Inflammatory macrophage treated with lipopolysaccharide for 4 hours (primary cell): Measurements from ENCODE around the gene TMEM131.
"Not testable (repeated sequence)": the region's sequence is repeated elsewhere in the genome, so short reads cannot be mapped to it uniquely, and the experiment has no call there.

Experiments used
- DNase-seq: peaks from one replicate; pipeline ENCODE4 v3.0.0-alpha.2; 2020

Gene TMEM131

DNA sequence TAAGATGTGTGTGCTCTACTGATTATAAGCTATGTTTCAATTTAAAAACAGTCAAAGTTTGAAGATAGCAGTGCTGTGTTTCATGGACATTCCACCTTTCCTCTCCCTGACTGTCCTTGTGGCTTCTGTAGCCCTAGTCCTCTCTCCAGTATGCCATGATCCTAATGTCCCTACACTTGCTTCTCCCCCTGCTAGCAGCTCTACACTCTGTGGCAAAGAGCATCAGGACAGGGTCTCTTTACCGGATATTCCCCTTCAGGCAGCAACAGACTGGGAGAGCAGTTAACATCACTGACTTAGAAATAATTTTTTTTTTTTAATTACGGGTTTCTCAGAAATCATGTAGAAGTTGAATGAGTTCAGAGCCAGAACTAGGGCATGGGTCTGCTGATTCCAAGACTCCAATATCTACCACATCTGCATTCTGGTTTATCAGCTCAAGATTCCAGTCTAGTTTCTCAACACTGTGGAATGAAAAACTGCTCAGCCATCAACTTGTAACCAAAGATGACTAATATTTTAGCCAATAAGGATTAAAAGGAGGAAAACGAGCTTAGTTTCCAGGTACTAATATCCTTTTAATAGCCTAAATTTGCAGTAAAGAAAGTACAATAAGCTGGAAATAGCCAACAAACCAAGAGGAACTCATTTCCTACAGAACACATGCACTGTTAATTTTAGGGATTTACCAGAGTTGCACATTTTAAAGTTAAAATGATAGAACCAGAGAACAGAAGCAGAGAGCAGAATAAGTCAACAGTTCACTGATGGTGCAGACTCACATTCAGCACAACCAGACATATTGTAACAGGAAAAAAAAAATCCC, 45.2 kb downstream of the TMEM131 start:
- DNase-seq = no peak

DNA sequence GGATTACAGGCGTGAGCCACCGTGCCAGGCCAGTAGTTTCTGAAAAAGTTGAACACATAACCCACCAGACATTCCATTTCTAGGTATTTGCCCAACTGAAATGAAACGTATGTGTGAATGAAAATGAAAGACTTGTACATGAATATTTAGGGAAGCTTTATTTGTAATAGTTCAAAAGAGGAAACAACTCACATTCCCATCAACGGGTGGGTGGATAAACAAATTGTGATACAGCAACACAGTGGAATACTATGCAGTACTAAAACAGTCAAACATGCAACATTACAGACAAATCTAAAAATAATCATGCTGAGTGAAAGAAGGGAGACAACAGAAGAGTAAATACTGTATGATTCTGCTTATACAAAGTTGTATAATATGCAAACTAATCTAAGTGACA, 46.8 kb downstream of the TMEM131 start:
- peak; percentile 90 for DNase-seq

DNA sequence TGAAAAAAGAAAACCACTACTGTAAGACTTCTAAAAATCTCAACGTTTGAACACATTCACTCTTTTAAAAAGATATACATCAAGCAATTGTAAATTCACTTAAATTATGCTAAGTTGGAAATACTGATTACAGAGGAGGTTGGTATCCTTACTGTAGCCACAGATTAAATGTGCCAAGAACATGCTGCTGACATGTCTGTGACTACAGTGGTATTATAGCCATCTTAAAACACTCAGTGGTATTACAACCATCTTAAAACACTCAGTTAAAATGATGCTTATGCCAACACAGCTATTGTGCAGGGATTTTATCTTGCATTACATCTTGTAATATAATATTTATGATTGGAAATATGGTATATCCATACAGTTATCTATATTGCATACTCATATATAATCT, 50.0 kb downstream of the TMEM131 start:
- DNase-seq = no peak

DNA sequence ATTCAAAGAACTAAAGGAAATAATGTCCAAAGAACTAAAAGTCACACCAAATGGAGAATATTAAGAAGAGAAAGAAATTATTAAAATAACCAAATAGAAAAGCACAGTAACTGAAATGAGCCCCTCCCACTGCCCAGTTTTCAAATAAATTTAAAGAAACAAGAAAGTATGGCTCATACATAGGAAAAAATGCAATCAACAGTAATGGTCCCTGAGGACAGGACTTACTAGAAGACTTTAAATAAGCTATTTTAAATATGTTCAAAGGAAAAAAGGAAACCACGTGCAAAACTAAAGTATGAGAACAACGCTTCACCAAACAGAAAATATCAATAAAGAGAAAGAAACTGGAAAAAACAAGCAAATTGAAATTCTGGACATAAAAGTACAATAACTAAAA, 58.9 kb downstream of the TMEM131 start:
- no peak for DNase-seq

DNA sequence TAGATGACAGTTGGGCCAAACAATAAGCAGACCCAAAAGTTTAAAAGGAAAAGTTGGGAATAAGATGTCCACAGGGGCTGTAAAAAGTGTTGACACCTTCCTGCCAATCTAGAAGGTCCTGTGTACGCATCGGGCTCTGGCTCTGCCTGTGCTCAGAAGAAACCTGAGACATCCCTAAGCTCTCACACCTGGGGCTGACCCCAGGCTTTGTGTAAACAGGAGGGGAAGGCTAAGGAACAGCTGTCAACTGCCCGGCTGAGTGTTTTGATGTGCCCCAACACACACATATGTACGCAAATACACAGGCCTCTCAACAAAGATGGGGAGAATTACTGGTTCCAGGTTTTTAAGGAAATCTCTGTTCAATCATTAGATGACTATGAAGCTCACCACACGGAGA, 59.5 kb downstream of the TMEM131 start:
- DNase-seq = no peak

DNA sequence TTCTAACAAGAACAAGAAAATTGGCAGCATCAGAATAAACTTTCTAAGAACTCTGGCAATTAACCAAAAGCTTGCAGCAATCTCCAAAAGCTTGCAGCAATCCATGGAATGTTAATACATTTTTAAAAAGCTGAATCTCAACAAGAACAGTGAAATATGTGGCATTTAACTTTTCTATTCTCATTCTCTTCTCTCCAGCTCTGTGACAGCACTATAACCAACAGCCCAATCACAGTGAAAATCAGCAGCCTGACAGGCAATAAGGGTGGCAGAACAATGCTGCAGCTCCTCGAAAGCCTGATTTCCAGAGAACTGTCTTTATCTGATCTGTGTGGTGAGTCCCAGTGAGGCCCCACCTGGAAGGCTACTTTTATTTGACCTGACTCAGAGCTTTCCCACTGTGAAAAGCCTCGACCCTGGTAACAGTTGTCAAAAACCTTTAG, 60.0 kb downstream of the TMEM131 start:
- DNase-seq = no peak

DNA sequence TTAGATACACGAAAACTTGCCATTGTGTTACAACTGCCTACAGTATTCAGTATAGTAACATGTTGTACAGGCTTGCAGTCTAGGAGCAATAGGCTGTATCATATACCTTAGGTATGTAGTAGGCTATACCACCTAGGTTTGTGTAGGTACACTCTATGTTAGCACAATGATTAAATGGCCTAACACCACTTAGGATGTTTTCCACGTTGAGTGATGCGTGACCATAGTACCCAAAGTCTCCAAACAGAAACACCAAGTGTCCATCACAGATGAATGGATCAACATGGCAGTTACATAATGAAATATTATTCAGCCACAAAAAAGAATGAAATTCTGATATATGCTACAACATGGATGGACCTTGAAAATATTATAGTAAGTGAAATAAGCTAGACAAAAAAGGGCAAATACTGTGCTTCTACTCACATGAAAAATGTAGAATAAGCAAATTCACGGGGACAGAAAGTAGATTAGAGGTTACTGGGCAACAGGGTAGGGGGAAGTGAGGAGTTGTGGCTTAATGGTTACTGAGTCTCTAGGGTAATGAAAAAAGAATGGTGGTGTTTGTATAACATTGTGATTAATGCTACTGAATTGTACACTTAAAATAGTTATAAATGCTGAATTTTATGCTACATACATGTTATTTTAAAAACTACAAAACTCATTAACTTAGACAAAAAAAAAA, 62.6 kb downstream of the TMEM131 start:
- peak; percentile 18 for DNase-seq

DNA sequence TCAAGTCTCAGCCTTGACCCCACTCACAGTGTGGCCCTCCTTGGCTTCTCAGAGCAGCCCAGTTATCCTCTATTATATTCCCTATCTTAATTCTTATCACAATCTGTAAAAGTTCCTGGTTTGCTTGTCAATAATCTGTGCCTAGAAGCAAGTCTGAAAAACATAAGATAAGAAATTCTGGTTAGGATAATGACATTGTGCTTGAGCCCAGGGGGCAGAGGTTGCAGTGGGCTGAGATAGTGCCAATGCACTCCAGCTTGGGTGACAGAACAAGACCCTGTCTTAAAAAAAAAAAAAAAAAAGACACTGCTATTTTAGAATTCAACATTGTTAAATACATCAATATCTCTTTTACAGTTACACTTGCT, 63.9 kb downstream of the TMEM131 start:
- DNase-seq = no peak

DNA sequence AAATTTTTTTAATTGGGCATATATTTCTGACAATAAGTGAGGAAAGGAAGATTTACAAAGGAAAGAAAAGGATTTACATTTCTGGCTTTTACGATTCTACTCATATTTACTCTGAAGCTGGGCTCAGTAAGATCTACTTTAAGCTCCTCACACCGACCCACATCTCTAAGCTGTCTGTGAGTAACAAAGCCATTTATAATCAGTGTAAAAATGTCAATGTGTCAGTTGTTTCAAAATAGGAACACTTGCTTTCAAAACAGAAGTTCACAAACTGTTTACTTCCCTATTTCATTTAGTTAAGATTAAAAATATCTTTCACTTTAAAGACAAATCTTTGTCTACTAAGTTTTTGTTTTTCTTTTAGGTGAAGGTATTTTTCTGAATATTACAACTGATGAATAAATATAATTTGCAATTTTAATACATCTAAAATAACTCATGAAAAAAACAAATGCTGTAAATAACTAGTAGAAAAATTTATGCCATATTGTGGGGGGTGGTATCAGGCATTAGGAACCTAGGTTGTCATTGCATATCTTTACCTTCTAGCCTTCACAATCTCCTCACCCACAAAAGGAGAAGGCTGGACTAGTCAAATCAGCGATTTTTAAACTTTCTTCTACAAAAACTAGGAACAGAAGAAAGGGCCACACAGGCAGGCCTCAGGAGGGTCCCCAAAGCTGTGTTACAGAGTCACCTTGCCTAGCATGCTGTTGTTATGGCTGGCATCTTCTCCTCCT, 64.5 kb downstream of the TMEM131 start:
- DNase-seq = peak; percentile 84

DNA sequence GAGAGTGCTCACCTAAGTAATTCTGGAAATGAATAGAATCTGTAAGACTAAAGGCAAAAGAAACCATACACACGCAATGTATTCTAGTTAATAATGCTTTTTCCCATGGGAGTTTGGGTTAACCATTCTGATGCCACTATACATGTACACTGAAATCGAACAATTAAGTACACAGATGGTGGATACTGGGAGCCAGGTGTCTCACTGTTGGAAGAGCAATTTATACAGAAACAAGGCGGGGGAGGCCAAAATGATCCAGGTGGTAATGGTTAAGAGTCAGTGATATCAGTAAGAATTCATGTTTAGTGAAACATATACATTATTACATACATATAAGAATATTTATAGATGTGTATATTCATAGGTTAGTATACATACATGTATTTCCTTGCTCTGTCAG, 67.2 kb downstream of the TMEM131 start:
- DNase-seq = no peak

DNA sequence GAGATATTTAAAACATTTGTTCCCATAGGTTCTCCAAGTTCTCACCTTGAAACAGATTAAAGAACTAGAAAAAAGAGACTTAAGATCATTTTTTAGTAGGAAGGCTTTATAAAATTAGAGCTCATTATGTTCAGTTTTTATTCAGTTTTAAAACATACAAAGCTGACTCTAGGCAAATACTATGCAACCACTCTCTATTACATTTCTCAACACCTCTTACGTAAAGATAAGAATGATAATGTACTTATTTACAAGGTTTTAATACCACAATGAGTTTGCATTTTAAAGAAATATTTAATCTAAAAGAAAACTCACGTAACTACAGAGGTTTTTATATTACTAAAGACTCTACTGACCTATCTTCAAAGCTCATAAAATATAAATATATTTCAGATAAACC, 68.8 kb downstream of the TMEM131 start:
- peak; percentile 37 for DNase-seq

DNA sequence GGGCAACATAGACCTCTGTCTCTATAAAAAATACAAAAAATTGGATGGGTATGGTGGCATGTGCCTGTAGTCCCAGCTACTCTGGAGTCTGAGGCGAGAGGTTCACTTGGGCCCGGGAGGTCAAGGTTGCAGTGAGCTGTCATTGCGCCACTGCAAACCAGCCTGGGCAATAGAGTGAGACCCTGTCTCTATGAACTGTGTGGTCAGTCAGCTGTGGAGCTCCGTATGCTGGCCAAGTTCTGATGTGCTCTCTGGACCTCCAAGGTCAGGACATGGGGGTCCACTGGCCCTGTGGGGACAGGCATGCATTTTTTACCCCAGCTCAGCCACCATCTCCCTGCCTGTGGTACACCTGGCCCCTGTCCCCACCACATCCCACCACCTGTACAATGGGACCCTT, 71.6 kb downstream of the TMEM131 start:
- DNase-seq = no peak

DNA sequence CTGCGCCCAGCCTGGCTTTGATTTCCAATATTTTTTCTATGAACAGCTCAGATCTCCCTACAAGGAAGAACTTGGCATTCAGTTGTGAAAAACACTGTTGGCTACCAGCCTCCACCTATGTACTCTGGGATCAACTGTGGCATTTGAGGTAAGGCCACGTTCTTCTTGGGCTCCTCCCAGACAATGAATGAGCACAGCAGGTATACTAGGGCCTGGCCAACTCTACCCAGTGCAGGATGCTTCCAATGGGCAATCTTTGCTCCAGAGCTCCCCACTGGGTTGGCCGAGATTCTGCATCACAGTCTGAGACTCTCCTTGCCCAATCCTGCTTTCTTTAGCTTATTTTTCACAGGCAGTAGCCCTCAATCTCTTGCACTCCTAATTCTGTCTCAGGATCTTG, 75.9 kb downstream of the TMEM131 start:
- no peak for DNase-seq

DNA sequence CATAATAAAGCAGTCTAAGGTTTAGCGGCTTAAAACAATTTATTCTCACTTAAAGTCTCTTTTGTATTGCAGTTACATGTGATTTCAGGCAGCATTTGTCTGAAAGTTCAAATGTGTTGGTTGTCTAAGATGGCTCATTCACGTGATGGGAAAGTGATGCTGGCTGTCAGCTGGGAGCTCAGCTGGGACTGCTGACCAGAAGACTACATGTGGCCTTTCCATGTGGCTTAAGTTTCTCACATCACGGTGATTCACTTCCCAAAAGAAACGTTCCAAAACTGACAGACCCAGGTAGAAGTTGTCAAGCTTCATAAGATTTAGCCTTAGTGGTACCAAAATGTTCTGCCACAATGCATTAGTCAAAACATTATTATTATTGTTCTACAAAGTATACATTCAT, 76.9 kb downstream of the TMEM131 start:
- no peak for DNase-seq

DNA sequence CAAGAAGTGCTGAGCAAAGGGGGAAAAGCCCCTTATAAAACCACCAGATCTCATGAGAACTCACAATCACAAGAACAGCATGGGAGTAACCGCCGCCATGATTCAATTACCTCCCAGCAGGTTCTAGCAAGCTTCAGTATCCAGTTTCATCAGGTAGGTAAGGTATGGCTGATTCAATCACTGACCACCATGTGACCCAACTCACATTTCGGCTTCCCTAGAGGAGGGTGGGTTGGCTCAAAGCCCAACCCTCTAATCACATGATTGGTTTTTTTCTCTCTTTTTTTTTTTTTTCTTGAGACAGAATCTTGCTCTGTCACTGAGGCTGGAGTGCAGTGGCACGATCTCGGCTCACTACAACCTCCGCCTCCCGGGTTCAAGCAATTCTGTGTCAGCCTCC, 78.1 kb downstream of the TMEM131 start:
- DNase-seq = not testable (repeated sequence)

DNA sequence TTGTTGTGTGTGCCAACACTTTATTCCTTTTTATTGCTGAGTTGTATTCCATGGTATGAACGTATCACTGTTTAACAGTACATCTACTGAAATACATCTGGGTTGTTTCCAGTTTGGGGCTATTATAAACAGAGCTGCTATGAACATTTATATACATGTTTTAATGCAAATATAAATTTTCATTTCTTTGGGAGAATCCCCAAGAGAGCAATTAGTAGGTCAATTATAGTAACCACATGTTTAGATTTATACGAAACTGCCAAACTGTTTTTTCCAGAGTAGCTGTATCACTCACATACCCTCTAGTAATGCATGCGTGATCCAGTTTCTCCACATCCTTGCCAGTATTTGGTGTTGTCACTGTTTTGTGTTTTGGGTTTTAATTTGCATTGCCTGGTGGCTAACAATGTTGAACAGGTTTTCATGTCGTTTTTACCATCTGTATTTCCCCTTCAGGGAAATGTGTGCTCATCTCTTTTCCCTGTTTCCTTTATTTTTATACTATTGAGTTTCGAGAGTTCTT, 81.0 kb downstream of the TMEM131 start:
- no peak for DNase-seq

DNA sequence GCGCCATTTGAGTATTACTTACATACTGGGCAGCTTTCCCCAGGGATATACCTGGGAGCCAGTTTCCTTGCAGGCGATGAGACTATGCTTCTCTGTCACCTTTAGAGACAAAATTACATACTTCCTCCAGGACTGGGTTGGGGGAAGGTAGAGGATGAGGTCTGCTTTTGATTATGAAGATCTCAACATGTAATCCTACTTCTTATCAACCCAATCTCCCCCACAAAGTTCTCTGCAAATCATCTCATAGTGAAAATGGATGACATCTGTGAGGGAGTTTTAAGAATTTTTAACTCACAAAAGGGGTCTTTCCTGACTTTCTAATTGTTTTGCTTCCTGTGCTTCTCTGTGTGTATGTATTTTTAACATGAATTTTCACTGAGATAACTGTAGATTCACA, 81.9 kb downstream of the TMEM131 start:
- no peak for DNase-seq

DNA sequence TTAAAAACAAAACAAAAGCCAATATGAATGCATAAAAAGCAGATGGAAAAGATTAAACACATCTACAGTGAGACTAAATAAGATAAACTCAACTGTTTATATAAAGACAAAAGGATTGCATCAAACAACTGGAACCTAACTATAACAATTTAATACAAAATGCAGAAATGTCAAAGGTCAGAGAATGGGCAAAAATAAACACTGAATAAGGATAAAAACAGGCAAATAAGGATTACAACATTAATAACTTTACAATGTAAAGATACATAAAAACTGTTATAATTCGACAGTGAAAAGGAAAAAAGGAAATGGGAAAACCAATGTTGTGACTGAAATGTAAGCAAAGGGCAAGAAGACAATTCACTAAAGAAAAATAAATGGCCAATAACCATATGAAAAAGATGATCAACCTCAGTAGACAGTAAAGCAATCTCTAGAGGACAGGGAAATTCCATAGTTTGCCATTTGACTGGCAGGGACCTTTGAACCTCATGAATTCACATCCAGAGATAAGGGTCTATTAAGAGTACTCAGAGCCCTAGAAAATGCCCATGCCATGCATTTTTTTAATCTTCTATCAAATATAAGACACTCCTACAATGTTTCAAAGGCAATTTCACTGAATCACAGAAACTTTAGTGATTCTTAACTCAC, 83.7 kb downstream of the TMEM131 start:
- peak; percentile 11 for DNase-seq

DNA sequence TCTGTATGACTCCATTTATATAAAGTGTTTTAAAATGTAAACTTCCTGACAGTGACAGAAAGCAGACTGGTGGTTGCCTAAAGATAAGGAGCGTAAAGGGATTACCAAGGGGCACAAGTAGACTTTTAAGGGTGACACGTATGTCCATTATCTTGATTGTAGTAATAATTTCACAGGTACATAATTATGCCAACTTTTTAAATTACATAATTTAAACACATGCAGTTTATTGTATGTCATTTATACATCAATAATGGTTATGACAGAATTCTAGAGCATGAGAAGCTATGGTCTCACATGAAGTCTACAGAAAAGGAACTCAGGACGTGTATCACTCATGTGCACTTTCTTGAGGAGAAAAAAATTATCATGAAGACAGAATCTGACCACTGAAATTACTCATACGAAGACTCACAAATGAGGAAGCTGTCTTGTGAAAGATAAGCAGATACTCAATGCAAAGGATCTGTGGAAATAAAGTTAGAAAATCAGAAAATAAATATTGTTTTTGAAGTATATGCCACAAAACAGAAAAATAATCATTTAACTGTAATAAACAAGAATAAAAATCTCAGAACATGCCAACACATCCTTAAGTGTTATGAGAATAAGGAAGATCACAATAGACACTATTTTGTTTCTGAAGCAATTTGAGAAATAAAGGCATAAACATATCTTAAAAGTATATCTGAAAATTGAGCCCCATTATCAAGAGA, 84.4 kb downstream of the TMEM131 start:
- DNase-seq = peak; percentile 94

DNA sequence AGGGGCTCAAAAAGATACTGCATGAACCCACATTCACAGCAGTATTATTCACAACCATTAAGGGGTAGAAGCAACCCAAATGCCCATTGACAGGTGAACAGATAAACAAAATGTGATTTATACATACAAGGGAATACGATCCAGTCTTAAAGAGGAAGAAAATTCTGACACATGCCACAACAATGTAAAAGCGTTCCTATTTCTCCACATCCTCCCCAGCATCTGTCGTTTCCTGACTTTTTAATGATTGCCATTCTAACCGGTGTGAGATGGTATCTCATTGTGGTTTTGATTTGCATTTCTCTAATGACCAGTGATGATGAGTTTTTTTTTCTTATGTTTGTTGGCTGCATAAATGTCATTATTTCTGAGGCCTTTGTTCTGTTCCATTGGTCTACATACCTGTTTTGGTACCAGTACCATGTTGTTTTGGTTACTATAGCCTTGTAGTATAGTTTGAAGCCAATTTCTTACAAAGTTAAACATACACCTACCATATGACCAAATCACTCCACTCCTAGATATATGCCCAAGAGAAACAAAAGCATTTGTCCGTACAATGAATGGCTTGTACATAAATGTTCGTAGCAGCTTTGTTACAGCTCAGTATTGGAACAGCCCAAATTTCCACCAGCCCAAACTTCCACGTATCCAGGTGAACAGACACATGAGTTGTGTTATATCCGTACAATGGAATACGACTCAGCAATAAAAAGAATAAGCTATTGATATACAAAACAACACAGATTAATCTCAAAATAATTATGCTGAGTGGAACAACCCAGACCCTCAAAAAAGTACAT, 85.1 kb downstream of the TMEM131 start:
- no peak for DNase-seq

DNA sequence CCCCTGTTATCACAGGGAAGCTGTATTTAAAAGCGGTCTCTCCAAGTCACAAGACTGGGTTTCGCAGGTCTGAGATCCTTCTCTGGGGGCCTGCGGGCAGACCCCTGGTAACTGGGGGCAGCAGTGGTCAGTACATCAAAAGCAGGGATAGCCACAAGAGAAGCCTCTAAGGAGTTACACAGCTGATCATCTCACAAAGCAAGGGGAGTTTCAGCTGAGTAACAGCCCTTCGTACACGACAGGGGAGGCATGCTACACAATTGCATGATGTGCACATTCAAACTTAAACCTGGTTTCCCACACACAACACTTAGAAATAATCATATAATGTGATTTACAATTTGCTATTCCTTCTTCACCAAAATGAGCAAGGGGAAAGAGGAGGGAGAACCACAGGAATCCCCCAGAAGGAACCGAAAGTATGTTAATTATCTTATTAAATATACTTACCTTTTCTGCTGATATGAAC, 87.5 kb downstream of the TMEM131 start:
- DNase-seq = peak; percentile 4
